WTC11 (cell line): ENCODE data around the gene DNM3.

ENCODE experiments used
- FOXJ3 ChIP-seq: sonication (generic); formaldehyde crosslinking; IDR thresholded peaks from 2 replicates; pipeline ENCODE4 v1.9.0; 2021; ENCODE audit warnings: missing genetic modification reagents, mild to moderate bottlenecking, borderline replicate concordance
- KAT7 ChIP-seq: sonication (generic); formaldehyde crosslinking; IDR thresholded peaks from 2 replicates; pipeline ENCODE4 v1.8.1; 2023; ENCODE audit warnings: missing genetic modification reagents, mild to moderate bottlenecking, borderline replicate concordance
- NR2C2 ChIP-seq: sonication (generic); formaldehyde crosslinking; IDR thresholded peaks from 2 replicates; pipeline ENCODE4 v1.8.0; 2022; ENCODE audit warnings: mild to moderate bottlenecking, missing genetic modification reagents
- SMAD3 ChIP-seq: sonication (generic); formaldehyde crosslinking; IDR thresholded peaks from 2 replicates; pipeline ENCODE4 v1.8.0; 2022; ENCODE audit warnings: missing genetic modification reagents, mild to moderate bottlenecking, borderline replicate concordance
- TEAD4 ChIP-seq: sonication (generic); formaldehyde crosslinking; IDR thresholded peaks from 2 replicates; pipeline ENCODE4 v1.8.0; 2022; ENCODE audit warnings: mild to moderate bottlenecking, missing genetic modification reagents
- ZNF263 ChIP-seq: sonication (generic); formaldehyde crosslinking; IDR thresholded peaks from 2 replicates; pipeline ENCODE4 v1.8.1; 2022; ENCODE audit warnings: low read depth, mild to moderate bottlenecking, moderate library complexity, missing genetic modification reagents
- ZNF416 ChIP-seq: fragments of 250-450 bp; sonication (Bioruptor Pico); IDR thresholded peaks from 2 replicates; pipeline ENCODE4 v1.9.0; 2021; ENCODE audit warnings: mild to moderate bottlenecking, inconsistent platforms
- TF ChIP-seq, protein P1 (sequence below): fragments of 200-600 bp; IDR thresholded peaks from 2 replicates; pipeline ENCODE4 v1.8.0; 2022; ENCODE audit warnings: antibody characterized with exemption
- TF ChIP-seq, protein P2 (sequence below): fragments of 250-450 bp; sonication (Bioruptor Pico); IDR thresholded peaks from 2 replicates; pipeline ENCODE4 v1.9.0; 2021; ENCODE audit warnings: mild to moderate bottlenecking, borderline replicate concordance

DNA sequence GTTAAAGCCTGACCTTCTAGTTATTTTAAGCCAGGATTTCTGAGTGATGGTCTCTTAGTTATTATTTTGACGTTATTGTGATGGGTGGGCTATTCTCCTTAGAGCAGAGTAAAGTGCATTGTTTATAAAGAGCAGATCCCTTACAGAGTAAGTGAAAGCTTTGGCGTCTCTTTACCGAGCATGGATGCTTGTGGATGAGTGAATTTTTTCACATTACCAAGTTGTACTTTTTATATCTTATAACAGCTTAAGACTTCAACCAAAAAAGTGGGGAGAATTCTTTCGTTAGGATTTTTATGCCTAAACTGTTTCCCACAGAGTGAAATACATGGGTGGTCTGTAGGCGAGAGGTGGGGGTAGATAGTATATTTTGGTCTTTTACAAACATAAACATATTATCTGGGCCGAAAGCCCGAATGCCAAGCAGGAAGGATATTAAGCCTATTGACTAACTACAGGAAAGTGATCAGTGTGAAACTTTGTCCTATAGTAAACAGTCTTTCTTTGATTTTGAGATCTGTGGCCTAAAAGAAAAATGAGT lies 300.1 kb downstream of the DNM3 start:
- TF ChIP-seq FOXJ3 (CRISPR knock-in tag) (no peak), NR2C2 (CRISPR knock-in tag) (no peak), ZNF263 (CRISPR knock-in tag) (no peak), KAT7 (CRISPR knock-in tag) (no peak), ZNF416 (CRISPR knock-in tag) (no peak), TEAD4 (CRISPR knock-in tag) (no peak), SMAD3 (CRISPR knock-in tag) (no peak)
- TF ChIP-seq, protein P1, sequence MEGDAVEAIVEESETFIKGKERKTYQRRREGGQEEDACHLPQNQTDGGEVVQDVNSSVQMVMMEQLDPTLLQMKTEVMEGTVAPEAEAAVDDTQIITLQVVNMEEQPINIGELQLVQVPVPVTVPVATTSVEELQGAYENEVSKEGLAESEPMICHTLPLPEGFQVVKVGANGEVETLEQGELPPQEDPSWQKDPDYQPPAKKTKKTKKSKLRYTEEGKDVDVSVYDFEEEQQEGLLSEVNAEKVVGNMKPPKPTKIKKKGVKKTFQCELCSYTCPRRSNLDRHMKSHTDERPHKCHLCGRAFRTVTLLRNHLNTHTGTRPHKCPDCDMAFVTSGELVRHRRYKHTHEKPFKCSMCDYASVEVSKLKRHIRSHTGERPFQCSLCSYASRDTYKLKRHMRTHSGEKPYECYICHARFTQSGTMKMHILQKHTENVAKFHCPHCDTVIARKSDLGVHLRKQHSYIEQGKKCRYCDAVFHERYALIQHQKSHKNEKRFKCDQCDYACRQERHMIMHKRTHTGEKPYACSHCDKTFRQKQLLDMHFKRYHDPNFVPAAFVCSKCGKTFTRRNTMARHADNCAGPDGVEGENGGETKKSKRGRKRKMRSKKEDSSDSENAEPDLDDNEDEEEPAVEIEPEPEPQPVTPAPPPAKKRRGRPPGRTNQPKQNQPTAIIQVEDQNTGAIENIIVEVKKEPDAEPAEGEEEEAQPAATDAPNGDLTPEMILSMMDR = no peak
- TF ChIP-seq, protein P2, sequence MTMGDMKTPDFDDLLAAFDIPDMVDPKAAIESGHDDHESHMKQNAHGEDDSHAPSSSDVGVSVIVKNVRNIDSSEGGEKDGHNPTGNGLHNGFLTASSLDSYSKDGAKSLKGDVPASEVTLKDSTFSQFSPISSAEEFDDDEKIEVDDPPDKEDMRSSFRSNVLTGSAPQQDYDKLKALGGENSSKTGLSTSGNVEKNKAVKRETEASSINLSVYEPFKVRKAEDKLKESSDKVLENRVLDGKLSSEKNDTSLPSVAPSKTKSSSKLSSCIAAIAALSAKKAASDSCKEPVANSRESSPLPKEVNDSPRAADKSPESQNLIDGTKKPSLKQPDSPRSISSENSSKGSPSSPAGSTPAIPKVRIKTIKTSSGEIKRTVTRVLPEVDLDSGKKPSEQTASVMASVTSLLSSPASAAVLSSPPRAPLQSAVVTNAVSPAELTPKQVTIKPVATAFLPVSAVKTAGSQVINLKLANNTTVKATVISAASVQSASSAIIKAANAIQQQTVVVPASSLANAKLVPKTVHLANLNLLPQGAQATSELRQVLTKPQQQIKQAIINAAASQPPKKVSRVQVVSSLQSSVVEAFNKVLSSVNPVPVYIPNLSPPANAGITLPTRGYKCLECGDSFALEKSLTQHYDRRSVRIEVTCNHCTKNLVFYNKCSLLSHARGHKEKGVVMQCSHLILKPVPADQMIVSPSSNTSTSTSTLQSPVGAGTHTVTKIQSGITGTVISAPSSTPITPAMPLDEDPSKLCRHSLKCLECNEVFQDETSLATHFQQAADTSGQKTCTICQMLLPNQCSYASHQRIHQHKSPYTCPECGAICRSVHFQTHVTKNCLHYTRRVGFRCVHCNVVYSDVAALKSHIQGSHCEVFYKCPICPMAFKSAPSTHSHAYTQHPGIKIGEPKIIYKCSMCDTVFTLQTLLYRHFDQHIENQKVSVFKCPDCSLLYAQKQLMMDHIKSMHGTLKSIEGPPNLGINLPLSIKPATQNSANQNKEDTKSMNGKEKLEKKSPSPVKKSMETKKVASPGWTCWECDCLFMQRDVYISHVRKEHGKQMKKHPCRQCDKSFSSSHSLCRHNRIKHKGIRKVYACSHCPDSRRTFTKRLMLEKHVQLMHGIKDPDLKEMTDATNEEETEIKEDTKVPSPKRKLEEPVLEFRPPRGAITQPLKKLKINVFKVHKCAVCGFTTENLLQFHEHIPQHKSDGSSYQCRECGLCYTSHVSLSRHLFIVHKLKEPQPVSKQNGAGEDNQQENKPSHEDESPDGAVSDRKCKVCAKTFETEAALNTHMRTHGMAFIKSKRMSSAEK = no peak
